Hematopoietic multipotent progenitor cell (in vitro differentiated cells): ENCODE measurements around the gene PRDM15. TPM values are rescaled to one million over a fixed set of nuclear protein-coding genes. Genes with fewer than 3 reads are reported as not detected.

Experiments used
- DNase-seq, 3 donors: peaks; one replicate each; pipeline ENCODE4 v3.0.0-alpha.2; 2011 to 2015; ENCODE audit warnings: low read depth in 2 of 3, low spot score in 2 of 3
- total RNA-seq: library from RNA; depleted of rRNA; stranded (reverse); fragments of >200 nt; gene quantifications from one replicate; pipeline ENCODE4 v1.2.3, GENCODE V29; 2012

The PRDM15 gene
- total RNA-seq, 1 donor, result 13.5 TPM

DNA sequence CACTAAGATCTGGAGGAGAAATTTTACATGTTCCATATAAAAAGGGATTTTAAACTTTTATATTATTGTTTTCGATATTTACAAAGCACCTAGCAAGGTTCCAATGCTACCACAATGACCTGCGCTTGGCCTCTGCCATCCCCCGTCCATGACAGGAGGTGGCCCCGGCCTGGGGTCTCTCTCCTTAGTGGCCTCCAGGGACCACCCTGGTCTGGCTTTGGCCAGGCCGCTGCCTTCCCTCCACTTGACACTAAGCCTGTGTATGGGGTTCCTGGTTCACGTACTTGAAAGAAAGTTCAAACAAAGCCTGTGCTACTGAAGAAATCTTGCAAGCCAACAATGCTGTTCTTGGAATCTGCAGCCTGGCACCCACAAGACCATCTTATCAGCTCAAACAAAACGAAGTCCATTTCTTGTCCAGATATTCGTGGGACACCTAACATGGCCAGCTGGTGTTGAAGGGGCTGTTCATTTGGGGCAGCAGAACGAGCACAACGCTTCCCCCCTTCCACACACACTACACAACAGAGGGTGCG, 12.8 kb downstream of the PRDM15 start:
- no peak for DNase-seq

DNA sequence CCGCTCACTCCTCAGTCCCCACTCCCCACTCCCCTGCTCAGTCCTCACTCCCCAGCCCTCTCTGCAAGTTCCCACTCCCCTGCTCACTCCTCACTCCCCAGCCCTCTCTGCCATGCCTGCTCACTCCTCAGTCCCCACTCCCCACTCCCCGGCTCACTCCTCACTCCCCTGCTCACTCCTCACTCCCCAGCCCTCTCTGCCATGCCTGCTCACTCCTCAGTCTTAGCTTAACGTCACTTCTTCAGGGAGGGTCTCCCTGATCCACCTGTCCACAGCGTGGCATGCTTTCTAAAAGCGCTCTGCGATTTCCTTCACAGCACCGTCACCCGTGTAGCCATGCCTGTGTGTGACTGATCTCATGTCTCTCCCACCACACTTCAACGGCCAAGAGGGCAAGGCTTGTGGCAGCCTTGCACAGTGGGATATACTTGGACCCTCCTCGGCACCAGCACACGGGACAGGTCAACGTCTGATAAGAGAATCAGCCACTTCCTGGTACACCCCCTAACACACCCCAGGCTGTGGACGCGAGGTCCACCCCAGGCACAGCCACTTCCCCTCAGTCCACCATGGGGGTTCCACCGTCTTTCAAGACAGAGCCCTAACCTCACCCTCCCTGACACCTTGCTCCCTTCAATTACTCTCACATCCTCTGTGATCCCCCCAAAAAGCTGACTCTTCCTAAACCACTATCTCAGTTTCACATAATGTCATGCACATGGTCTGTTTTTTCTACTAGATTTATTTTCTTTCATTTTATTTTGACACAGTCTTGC, 14.0 kb downstream of the PRDM15 start:
- DNase-seq, result no peak

DNA sequence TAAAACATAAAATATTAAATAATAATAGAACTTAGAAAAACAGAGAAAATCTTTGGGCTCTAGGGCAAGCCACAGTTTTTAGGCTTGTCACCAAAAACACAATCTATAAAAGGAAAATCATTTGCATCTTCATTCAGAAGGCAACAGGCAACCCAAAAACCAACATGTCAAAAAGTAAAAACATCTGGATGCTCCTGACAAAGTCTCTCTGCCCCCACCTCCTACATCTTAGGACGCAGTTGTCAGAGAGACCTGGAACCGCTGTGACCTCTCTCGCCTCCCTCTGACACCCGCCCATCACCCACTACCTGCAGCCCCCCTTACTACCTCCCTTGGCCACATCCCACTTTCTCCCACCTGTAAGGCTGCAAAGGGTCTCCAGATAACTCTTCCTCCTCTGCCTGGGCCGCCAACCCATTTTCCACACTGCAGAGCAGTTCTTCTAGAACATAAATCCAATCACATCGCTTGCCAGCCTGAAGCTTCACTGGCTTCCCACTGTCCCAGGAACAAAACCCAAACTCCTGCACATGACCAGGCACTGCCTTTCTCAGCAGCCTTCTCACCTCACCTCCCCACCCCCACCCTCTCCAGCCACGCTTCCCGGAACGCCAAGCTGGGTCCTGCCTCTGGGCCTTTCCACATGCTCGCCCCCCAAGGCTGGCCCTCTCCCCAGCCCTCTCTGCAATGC, 14.7 kb downstream of the PRDM15 start:
- no peak for DNase-seq

DNA sequence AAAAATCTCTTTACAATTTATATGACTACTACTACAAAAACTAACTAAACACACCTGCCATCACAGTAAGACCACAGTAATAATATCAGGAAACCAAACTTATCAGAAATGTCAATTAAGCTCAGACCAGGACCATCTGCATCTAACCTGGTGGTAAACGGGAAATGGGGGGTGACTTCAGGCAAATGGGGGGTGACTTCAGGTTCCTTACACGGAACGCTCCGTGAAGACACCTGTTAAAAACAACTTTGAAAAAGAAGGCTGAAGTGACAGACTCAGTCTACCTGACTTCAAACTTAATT, 15.8 kb downstream of the PRDM15 start:
- DNase-seq, result no peak

DNA sequence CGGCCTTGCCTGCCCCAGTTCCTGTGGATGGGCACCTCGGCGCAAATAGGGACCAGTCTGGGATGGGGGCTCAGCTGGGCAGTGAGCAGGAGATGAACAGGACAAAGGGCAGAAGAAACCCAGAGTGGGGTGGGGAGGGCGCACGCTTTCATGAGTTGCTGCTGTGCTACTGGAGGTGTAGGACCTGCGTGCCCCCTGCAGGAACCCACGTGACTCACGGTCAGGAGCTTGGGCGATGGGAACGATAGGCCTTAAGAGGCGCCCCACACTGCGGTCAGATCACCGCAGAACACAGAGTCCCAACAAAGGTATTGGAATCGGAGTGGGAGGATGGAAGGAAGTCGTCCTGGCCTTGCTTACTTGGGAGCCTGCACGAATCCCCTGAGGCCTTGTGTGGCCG, 17.2 kb downstream of the PRDM15 start:
- no peak for DNase-seq

DNA sequence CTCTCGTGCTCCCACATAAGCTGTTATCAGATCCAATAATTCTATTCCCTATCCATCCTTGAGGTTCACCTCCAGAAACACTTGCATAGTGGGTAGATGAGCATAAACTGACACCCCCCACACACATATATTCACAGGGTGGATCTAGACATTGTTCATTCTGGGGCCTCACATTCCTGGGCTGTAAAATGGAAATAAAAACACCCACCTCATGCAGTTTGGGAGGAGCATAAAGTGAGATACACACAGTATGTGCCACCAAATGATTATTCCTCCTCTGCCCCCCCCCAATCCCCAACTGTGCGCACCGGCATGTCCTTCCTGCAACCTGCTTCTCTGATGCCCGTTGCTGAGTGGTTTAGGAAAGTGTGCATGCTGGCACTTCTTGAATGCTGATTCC, 17.9 kb downstream of the PRDM15 start:
- DNase-seq, result no peak

DNA sequence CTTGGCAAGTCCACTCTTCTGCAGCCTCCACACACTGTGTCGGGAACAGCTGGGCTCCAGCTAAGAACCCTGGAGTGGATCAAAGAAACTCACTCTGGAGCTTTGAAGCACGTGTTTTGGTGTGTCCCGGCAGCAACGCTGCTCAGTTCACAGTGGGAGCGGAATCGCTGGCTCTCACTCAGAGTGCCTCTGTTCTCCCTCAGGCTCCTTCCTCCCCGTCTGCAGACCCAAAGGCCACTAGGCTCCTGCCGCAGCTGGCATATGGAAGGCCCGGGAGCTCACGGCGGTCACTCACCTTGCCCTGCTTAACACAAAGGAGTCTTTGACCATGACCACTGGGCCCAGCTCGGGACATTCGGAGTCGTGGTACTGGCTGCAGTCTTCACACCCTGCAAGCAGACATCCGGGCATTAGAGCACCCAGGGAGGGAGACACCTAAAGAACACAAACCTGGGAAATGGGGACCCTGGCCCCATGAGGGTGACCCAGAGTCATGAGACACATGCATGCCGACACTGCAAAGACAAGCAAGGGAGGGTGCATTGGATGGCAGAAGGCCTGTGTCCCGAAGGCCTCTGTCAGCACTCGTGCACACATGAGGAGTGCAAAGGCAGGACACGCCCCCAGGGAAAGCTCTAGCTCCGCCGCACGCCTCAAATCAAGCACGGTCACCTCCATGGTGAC, 19.7 kb downstream of the PRDM15 start:
- no peak for DNase-seq

DNA sequence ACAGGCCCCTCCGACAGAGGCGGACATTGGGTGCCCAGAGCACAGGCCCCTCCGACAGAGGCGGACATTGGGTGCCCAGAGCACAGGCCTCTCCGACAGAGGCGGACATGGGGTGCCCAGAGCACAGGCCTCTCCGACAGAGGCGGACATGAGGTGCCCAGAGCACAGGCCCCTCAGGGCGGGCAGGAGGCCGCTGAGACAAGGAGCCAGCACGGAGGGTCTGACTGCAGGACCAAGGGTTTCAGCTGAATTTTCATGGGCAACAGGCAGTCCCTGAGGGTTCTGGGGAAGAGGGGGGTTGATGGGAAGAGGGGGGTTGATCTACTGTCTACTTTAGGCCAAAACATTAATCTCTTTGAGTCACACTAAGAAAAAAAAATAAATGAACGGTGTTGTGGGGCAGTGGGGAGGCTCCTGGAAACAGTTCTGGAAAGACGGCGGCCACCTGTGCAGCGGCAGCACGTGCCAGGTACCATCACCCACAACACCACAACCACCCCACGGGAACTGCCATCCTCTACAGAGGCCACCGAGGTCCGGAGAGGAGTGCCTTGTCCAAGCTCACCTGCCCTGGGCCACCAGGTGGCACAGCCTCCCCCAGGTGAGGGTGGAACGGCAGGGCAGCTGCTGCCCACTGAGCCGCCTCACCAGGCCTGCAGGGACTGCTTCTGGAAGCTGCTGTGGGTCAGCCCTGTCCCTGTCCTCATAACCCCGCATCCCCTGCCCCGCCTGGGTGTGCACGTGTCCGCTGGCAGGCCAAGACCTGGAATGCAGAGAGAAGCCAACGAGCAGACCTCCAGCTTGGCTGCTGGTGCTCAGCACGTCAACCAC, 20.5 kb downstream of the PRDM15 start:
- DNase-seq, result no peak

DNA sequence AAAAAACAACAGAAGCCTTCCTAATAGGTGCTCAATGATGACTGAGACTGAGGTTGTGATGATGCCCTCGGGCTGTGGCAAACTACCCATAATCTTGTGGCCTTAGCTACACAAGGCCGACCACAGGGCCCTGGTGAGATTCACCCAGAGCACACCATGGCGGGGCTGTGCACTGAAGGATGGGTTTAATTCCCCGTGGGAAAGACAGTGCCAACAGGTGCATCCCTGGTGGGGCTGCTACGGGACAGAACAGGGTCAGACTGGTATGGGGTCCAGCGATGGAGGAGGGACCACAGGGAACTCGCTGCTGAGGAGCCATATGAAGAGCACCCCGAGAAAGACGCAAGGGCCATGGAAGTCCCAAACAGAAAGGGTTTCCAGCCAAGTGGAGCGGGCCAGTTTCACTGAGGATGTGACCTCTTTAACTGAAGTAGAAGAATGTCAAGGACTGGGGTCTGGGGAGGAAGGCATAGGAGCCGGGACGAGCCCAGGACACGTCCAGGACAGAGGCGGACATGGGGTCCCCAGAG, 21.3 kb downstream of the PRDM15 start:
- no peak for DNase-seq

DNA sequence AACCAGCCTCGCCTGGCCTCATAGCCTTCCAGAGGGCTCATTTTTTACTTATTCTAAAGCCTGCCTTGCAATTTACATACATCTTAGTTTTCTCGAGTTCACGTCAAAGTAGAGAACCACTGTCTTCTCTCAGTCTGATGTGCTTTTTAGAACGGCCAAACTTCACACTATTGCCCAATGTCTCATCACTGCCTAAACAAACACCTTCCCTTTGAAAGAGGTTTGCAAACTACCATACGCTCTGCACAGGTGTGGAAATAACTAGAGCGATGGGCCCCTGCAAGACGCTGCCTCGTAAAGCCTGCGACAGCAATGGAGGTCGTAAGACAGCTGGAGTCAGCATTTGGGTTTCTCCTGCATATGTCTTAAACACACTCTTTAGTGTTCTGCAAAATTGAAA, 22.6 kb downstream of the PRDM15 start:
- no peak for DNase-seq

DNA sequence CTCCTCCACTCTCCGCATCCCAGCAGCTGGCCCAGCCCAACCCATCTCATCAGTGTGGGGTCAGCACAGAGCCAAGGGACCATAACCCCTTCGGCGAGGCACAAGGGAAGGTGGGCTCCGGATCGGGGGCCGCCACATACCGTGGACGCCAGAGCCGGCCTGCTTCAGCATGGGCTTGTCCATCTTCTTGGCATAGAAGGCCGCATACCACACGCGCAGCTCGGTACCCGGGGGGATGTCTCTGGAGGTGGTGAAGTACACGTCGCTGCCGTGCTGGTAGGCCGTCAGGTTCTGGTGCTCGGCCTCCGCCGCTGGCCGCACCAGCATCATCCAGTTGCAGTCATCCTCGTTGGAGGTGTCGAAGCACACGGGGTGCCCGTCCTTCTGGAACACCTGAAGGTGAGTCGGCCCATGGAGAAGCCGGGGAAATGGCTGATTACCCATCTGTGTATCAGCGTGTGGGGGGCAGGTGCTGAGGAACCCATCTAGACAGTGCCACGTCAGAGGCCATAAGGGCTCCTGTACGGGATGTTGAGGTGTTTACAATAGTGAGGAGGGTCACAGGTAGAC, 24.6 kb downstream of the PRDM15 start:
- DNase-seq, result no peak

DNA sequence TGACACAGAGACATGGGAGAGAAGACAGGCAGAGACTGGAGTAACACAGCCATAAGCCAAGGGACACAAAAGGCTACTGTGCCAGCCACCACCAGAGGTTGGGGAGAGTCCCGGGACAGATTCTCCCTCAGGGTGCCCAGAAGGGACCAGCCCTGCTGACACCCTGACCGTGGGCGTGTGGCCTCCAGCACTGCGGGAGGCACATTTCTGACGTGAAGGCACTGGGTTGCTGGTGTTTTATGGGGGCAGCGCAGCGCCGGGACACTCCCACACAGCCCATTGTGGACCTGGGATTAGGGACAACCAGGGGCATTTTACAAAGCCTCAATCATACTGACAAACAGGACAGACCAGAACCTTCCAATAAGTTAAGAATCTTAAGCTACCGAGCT, 26.2 kb downstream of the PRDM15 start:
- DNase-seq, result no peak

DNA sequence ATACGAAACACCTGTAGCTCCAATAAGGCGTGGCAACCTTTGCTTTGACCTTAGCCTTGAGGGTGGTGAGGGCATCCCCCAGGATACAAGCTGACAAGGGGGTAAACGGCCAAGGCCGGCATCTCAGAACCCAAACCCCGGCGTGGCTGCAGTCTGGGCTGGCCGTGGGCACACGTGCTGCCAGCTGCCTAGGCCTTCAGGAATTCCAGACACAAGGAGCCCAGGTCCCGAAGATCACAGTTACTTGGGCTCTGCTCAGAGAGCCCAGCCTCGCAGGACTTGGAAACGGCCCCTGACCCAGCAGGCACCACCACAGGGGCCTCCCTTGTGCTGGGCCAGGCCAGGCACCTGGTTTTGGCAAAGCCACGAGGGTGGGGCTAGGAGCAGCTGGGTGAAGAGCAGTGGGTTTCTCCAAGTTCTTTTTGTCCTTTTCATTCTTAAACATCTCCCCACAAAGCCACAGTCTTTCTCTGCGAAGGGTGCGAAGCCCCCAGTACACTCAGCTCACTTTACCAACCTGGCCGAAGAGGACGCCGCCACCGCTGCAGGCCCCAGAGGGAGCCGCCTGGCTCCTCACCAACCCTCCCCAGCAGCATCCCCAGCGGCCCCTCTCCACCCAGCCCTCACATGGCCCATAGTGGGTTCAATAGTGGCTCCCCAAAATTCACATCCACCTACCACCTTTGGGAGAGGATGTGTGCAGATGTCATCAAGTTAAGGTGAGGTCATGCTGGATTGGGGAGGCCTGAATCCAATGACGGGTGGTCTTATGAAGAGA, 26.8 kb downstream of the PRDM15 start:
- no peak for DNase-seq

DNA sequence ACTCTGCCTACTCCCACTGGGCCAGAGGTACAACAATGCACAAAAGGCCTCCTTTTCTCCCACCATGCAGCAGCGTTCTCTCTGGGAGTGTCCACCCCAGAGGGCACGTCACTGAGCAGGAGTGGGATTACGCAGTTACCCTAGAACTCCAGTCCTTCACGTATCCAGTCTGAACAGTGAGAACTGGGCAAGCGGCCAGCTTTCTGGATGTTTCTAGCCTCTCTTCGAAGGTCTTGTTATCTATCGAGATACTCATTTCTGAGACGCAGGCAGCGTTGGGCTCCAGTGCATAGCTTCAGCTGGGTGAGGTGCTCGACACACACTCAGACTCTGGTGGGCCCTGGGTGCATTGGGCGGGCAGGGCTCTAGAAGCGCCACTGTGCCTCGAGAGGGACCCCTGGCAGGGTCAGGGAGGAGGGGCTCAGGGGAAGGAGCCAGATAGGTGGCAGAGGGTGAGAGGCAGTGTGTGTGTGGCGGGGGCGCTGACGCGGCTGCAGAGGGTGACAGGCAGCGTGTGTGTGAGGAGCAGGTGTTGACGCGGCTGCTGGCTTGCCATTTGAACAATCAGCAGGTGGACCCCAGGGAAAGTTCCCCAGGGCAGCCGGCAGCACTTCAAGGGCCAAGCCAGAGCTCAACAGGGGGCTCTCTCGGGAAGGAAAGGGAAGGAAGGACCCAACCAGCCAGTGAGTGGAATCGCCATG, 27.9 kb downstream of the PRDM15 start:
- DNase-seq, result no peak

DNA sequence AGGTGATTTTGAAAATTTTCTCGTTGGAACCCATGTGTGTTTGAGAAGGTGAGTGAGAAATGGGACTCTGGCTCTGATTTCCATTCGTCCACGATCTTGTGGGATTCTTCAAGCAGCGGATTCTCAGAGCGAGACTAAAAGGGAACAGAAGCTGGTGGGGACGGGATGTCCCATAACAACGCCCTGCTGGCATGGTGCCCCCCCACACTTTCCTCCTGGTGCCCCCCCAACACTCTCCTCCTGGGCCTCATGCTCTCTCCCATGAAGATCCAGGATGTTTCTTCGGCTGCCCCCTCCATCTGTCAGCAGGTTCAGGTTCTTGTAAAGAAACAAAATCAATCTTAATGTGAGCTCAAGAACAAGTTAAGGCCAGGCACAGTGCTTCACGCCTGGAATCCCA, 29.1 kb downstream of the PRDM15 start:
- no peak for DNase-seq

DNA sequence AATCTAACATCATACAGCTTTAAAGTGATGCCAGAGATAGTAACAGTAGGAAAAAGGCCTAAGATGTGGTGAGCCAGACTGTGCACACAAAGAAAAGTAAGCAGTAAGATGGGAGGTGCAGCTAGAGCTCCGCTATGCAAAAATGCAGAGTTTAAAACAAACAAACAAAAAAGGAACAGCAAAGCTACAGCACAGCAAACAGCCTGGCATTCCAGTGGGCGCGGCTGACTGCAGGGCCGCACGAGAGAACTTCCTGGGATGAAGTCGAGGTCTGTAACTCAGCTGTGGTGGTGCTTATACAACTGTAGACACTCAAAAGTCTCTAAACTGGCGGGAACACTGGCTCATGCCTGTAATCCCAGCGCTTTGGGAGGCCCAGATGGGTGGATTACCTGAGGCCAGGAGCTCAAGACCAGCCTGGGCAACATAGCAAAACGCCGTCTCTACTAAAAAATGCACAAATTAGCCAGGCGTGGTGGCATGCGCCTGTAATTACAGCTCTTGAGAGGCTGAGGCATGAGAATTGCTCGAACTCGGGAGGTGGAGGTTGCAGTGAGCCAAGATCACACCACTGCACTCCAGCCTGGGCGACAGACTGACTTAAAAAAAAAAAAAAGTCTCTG, 30.1 kb downstream of the PRDM15 start:
- no peak for DNase-seq

DNA sequence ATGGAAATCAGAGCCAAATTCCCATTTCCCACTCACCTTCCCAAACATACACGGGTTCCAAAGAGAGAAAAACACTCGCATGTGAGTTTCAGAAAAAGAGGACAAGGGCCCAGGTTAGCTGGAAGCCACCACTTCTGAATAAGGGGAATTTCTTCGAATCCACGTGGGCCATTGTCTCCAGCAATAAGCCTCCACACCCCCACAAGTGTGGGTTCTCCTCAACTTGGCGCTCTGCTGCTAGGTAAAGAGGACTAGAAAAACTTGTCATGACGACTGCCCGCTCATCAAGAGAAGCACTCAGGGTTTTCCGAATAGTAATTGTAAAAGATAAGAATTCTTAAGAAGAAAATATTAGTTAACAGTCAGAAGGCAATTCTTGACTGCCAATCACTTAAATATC, 30.6 kb downstream of the PRDM15 start:
- DNase-seq, result no peak

DNA sequence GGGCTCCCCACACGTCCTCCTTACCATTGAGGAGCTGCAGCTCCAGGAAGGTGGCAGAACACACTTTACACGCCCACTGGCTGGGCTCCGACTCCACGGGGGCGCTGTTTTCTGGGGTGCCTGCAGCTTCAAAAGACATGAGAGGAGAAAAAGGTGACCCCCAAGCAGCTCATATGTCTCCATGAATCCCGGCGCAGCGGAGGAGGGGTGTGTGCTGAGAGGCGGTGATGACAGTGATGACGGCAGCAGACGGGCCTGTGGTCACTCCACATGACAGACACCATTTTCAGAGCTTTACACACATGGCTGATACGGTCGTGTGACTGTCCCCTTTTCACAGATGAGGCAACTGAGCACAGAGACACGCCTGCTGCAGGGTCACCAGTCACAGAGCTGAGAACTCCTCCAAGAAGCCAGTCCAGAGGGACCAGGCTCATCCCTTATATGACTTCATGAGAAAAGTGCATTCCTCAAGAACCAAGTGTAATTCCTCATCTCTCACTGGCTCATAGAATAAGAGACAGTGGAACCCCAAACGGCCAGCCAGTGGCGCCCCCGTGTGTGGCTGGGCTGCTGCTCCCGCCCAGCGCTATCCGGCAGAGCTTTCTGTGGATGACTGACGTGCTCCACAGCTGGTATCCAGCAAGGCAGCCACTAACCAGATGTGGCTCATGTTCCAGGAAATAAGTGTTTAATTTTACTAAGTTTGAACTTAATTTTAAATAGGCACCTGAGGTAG, 31.9 kb downstream of the PRDM15 start:
- no peak for DNase-seq
